ENCODE measurements around the gene CLEC16A.

Gene CLEC16A

DNA sequence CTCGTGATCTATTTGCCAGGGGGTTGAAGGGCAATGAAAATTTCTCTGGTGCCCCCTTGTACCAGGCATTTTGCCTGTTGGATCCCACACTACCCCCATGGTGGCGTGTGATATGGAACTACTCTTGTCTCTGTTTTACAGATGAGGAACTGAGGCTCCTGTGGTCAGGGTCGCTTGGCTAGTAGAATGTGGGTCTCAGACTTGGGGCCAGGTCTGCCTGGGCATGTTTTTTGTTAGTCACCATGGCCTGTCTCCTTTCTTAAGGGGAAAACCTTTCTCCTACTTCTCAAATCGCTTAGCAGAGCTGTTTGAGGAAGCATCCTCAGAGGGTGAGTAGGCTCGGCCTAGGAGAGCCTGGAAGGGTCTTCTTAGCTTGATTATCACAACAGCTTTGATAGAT, 51.2 kb downstream of the CLEC16A start:
- no peak for DNase-seq

DNA sequence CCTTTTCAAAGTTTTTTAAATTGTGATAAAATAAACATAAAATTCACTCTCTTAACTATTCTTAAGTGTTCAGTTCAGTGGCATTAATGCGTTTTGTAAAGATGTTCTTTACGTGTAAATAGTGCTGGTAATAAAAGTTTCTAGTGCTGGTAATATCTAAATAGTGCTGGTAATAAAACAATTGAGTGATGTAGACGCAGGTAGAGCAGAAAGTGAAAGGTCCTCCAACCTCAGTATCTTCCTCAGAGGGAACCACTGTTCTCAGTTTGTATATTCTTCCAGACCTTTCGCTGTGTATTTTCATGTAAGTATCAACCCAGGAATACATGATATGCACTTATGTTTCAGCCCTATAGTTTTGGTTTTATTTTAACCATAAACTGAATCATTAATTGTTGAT, 53.1 kb downstream of the CLEC16A start:
- DNase-seq: no peak

DNA sequence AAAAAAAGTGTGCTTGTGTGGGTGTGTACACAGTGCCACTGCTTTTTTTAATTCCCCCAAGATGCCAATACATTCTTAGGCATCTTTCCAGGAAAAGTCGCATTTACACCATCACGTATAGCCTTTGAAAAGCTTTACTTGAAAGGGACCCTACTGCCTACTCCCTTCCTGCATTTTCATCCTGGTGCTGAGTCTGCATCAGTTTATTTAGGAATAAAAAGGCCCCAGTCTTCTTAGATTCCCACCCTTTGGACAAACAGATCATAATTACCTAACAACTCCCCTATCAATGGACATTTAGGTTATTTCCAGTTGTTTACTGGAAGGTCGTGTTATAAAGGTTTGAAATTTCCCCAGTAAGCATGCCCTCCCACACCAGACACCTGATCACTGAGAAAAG, 54.9 kb downstream of the CLEC16A start:
- DNase-seq: no peak

DNA sequence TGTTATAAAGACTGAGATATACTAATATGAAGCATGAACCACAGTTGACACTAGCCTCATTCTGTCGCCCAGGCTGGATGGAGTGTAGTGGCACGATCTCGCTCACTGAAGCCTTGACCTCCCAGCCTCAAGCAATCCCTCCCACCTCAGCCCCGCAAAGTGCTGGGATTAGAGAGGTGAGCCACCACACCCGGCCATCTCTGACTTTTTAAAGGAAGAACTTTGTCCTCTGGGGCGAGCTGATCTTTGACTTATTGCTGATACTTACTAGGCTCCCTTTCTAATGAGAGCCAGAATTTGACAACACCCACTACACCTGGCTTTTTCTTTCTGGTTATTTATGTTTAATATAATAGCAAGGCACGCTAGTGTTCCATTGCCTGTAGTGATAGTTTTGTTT, 57.2 kb downstream of the CLEC16A start:
- DNase-seq: no peak

DNA sequence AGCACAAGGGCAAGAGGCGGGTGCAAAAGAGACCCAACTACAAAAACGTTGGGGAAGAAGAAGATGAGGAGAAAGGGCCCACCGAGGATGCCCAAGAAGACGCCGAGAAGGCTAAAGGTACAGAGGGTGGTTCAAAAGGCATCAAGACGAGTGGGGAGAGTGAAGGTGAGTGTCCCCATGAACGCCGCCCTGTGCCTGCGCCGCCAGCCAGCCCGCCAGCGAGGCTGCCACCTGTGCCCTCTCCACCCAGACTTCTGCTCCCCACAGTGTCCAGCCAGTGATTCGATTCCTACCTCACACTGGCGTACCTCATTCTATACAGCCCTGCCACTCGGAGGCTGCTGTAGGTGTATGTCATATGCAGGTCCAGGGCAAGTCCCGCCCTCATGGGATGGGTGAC, 58.8 kb downstream of the CLEC16A start:
- no peak for DNase-seq

DNA sequence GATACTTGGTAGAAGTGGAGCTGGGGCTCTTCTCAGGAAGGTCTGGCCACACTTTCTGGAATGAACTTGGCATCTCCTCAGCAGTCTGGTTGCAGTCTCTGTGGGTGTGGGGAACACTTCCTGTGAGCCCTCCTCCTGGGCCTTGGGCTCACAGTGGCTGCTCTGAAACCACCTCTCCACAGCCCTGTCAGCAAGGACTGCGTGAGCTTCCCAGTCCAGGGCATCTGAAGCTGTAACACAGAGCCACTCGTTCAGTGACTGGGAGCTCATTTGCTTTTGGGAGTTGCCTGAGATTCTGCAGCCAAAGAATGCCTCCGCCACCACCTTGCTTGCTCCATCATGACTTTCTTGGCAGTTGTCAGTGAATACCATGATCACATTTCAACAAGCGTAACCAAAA, 60.0 kb downstream of the CLEC16A start:
- no peak for DNase-seq

DNA sequence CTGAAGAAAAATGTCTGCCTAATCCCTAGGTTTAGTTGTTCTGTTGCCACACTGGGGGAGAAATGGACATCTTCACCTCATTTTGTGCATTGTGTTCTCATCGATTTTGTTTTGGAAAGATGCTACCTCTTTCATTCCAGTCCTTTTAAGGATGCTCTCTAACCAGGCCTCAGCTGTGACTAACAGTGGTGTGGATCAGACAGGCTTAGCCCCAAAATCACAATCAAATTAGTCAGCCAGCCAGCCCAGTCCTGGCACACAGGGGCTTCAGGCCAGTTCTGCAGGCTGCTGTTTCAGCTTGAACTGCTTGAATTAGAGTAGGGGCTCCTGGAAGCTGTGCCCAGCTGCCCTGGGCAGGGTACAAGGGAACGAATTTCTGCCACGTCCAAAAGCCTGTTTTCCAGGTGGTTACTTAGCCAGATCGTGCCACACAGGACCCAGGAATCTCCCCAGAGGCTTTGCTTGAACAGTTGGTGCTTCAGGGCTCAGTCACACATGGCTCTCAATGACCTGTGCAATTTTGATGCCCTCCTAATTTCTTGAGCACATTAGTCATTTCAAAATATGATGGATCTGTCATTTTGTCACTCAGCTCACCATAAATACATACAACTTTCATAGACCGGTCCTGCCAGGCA, 60.7 kb downstream of the CLEC16A start:
- DNase-seq: no peak

DNA sequence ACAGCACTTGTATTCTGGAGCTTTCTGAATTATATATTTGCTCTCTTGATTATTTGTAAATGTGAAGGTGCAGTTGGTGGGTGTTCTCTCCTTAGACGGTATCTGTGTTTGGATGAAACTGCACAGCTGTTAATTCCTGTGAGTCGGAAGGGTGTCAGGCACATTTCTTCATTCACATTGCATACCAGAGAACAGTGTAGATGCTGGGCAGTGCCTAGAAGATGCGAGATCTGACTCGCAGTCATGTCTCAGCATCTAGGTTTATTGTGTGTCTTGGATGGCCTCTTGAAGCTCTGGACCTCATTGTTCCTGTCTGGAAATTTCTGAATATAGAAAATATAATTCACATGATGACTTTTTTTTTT, 61.2 kb downstream of the CLEC16A start:
- no peak for DNase-seq

DNA sequence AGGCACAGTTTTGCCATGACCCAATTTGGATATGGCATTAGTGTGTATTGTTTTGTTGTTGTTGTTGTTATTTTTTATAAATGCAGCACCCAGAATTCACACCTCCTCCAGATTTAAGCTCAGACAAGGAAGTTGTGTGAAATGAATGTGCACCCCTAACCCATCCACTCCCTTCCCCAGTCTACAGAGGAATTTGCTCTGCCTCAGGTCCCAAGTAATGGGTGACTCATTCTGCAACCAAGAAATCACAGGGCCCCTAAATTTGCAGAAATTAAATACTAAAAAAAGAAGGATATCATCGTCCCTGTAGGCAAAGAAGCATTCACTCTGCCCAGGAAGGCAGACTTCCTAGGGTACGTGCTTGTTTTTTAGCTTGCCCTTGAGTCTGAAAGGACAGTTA, 62.3 kb downstream of the CLEC16A start:
- DNase-seq: no peak

DNA sequence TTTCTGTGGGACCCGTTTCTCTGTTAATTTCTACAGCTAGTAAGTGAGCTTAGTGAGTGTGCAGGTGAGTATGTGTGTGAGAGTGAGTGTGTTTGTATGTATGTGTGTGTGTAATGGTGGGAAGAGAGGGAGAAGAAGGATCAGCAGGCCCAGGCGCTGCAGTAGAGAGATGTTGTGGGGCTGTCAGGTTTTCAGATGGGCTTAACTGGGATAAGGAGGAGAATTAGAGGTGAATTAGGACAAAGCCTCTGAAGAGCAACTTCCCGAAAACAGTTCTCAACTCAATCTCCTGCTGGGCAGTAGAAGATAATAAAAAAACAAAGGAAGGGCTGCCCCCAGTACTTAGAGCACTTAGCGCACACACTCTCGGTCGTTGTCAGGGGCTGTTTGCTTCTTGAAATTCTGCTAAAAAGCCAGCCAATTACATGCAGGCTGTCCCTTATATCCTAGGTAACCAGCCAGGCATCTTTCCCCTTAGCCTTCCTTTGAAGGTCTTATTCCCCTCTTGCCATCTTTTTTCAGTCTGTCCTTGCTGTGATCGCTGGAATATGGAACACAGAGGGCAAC, 63.4 kb downstream of the CLEC16A start:
- DNase-seq: no peak

DNA sequence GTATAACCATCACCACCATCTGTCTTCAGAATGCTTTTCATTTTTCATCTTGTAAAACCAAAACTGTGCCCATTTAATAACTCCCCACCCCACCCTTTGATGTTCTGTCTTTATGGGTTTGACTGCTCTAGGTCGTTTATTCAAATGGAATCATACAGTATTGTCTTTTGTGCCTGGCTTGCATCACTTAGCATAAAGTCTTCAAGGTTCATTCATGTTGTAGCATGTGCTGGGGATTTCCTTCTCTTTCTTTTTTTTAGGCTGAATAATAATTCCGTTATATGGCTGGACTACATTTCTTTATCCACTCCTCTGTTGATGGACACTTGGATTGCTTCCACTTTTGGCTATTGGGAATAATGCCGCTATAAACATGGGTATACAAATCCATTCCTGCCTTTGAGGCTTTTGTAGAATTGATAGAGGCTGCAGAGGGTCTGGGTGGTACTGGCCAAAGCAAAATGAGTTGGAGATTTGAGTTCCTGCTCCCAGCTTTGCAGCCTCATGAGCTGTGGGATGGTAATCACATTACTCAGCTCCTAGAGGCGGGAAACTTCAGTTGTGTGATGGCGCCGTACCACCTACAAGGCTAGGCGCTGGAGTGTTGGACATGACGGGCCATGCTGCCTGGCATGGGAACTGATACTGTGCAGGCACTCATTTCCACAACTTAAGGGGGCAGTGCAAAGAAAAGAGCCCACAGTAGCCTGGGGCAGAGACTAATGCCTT, 64.8 kb downstream of the CLEC16A start:
- no peak for DNase-seq

DNA sequence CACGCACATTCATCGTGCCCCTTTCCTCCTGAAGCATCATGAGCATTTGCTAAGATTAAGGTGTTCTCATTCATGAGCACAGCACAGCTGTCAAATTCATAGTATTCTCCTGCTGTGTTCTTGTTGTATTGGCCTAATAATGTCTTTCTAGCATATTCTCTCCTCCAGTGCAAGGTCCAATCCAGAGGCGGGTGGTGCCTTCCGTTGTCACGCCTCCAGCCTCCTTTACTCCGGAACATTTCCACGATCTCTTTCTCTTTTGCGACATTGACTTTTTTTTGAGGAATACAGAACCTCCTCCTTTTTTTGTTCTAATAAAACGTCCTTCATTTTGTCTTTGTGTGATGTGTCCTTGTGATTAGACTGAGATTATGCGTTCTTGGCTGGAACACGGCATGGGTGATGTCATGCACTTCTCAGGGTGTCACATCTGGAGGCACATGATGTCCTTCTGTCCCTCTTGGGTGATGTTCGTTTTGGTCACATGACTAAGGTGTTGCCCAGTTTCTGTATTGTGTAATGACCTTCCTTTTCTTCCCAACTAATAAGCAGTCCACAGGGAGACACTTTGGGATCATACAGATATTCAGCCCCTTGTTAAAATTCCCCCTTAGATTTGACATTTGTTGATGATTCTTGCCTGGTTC, 66.3 kb downstream of the CLEC16A start:
- DNase-seq: no peak

DNA sequence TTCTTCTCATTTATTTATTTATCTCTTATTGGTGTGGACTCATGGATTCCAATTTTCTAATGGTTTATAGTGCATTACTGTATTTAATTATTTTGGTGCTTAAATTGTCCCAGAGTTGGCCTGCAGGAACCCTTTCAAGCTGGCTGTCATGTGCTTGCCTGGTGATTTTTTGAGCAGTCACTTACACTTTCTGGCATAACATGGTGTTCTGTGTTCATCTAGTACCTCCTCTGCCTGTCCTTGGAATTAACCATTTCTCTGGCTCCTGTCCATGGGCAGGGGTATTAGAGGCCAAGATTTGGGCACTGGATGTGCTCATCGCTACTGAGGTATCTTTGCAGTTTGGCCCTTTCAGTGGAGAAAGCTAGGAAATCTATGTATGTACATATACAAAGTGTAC, 67.0 kb downstream of the CLEC16A start:
- no peak for DNase-seq

DNA sequence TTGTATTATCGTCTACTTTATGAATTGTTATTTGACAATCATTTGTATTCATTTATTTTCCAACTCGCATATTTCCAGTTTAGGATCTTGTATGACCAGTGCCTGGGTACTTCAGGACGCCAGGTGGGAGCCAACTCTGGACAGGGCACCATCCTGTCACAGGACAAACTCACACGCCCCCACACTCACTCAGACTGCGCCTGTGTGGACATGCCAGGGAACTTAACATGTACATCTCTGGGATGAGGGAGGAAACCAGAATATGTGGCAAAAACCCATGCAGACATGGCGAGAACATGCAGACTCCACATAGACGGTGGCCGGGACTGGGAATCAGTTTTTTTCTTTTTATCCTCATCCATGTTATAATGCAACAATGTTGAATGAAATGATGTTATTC, 68.5 kb downstream of the CLEC16A start:
- no peak for DNase-seq

DNA sequence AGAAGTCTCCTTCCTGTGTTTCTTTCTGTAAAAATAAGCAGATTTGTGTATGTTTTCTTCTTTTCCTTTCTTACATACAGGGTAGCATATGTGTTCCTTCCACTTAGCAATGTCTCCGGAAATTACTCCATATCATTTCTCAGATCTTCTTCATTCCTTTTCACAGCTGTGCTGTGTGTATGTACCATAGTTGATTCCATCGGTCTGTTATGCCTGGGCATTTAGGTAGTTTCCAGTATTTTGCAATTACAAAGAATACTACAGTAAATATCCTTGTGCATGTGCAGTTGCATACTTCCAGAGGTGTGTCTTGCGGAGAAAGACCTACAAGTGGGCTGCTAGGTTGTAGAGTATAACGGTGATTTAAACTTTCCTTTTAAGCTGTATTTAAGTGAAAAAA, 69.8 kb downstream of the CLEC16A start:
- no peak for DNase-seq

DNA sequence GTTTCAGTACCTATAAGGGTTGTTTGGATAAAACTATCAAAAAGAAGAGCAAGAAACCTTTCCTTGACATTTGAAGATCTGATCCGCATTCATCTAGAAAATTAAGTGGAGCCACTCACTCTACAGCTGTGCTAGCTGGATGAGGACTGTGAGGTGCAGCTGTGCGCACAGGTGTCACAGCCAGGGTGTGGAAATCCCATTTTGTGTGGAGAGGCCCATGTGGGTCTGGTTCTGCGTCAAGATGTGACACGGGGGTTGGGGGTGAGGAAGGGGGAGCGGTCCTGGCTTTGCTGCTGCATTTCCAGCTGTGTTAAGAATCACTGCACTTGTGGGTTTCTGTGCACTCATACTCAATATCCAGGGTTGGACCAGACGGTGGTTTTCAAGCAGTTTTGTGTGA, 70.7 kb downstream of the CLEC16A start:
- no peak for DNase-seq

DNA sequence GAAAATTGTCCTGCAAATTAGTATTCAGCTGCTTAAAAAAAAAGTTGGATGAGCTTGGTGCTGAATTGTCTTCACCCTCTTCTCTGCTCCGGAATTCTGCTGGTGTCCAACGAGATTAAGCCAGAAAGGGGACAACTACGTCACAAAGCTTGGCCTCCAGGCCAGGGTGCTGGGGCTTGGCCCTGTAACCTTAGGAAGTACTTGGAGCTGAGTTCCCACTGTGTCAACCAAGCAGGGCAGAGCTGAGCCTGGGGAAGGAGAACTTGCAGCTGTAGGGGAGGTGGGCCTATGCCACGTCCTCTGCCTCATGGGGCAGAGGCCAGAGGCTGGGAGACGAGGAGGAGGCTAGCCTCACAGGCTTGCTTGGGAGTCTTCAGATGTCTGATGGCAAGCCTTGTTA, 71.2 kb downstream of the CLEC16A start:
- no peak for DNase-seq

DNA sequence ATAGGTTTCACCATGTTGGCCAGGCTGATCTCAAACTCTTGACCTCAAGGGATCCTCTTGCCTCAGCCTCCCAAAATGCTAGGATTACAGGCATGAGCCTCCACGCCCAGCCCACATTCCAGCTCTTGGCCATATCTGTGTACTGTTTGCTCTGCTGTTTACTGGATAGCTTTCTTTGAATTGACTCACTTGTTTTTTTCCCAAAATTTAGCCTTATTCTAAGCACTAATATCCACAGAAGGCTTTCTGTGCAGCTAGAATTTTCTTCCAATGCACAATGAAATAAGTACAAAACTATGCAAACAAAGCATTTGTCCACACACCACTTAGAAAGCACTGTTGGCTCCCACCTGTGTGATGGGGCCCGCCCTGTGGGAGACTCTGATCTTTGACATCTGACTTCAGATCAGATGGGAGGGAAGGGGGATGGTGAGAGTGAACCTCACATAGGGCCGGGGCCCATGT, 72.2 kb downstream of the CLEC16A start:
- no peak for DNase-seq

DNA sequence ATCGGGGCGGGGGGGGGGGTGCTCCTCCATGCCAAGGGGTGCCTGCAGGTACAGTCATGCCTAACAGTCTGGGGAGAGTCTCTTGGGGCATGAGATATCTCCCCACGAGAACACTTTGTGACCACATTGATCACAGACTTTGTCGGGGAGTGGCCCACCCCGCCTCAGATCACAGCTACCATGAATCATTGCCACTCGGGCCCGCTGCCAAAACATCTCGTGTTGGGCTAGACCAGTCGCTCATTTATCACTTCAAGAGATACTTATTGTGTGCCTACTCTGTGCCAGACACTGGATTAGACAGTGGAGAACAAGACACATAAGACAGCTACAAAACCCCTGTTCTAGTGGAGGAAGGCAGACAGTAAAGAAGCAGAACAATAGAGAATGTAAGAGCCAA, 72.6 kb downstream of the CLEC16A start:
- peak; percentile 65 for DNase-seq

DNA sequence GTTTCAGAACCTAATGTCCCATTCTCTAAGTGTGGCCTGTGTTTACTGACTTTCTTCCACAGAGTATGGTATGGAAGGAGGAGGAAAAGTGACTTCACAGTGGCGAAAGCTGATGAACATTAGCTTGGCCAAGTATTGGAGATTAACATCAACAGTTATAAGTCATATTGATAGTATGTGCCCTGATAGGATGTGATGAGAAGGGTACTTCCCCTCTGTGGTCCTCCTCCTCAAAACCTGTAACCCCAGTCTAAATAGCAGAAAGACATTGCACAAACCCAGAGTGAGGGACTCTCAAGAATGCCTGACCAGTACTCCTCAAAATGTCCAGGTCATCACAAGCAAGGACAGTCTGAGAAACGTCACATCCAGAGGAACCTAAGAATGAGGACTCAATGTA, 73.1 kb downstream of the CLEC16A start:
- DNase-seq: no peak

DNA sequence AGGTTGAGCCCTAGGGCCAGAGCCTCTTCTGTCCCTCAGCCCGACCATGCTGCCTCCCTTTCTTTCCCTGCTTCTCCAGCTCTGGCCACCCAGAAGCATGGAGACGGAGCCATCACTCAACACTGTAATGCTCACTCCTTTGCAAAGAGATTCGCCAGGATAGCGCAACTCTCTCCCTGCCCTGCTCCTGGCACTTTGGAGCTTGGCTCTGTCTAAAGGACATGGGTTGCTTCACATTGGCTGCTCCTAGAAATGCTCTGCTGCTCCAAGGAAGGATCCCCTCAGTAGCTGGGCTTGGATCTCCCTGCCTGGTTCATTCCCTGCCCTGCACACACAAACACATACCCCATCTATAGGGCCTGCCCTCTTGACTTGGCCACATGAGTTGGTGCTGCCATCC, 76.0 kb downstream of the CLEC16A start:
- no peak for DNase-seq

DNA sequence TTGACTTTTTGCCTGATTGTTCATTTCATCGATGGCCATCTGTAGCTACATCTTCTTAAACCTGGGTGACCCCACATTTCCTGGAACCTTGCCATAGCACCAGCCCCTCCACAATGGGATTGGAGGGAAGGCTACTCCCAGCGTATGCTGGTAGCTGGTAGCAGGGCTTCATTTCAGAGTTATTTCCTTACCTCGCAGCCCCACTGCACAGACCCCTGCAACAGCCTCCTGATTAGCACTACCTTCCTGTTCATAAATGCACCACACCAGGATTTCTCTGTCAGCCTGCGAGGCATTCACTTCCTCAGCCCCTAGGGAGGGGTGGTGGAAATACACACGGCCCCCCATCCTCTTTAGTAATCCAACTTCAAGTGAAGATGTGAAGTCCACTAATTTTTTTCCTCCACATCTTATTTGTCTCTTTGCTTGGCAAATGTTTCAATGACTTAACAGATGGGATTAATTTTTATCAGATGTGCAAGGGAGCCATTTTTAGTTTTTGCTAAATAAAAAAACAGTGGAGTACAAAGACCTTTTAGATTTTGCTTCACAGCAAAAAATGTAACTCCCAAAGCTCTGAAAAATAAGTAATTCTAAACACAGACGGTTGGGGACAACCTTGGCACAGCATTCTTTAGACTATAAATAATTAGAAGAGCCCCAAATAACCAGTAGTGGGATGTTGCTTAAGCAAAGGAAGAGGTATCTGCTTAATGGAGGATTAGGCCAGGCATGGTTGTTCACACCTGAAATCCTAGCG, 76.6 kb downstream of the CLEC16A start:
- no peak for DNase-seq

DNA sequence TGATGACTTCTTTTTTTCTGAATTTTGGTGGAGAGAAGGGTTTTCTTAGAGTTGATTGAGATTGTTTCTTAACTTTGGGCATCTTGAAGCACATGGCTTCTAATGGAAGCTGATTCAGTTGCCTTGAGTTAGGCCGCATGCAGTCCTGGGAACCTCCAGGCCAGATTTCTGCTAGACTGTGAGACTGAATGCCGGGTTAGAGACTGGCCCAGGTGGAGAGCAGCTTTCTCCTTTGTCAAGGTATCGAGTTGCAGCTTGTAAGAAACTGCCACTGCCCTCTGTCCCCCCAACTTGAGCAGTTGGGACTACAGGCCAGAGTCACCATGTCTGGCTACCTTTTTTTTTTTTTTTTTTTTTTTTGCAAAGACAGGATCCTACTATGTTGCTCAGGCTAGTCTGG, 77.6 kb downstream of the CLEC16A start:
- DNase-seq: no peak
